Measurements from ENCODE around the gene TBC1D3B.
"Not testable (repeated sequence)": the region's sequence is repeated elsewhere in the genome, so short reads cannot be mapped to it uniquely, and the experiment has no call there.

TBC1D3B gene

DNA sequence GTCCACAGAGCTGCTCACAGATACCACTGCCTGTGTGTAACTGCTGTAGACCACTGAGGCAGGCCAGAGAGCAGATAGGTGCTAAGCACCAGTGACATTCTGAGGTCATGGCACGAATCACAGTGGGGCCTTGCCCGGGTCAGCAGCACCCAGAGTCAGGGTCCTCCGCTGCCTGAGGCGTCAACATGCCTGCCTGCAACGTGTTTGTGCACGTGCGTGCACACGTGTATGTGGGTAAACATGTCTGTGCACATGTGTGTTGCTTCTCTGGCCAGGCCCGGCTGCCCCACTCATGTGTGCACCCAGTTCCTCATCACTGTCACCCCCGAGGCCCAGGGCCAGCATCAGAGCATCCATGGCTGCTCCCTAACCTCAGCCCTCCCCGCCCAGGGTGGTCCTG lies at the start of gene TBC1D3B:
TBC1D3B (minus strand) TSS at position 101 of the 400 bp plus-strand sequence. CDS start 1,586 bp downstream, outside the sequence.
- in situ Hi-C loops (cut with MboI; ENCODE audit: low sequenced_read_pairs) = not testable (repeated sequence)

DNA sequence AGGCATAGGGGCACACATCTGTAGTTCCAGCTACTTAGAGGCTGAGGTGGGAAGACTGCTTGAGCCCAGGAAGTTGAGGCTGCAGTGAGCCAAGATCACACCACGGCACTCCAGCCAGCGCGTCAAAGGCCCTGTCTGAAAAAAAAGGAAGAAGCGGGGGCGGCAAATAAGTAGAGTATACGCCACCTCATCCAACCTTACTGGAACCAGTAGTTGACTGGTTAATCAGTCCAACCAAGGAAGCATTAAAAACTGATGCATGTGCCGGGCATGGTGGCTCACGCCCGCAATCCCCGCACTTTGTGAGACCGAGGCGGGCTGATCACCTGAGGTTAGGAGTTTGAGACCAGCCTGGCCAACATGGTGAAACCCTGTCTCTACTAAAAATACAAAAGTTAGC lies 46.5 kb upstream of the TBC1D3B start:
- in situ Hi-C loops (cut with MboI; ENCODE audit: low sequenced_read_pairs) = not testable (repeated sequence)

GRCh38 chr17:36221581-36222100 lies 45.2 kb upstream of the TBC1D3B start:
- in situ Hi-C loops (cut with MboI; ENCODE audit: low sequenced_read_pairs) = not testable (repeated sequence)

- in situ Hi-C loops (cut with MboI; ENCODE audit: low sequenced_read_pairs) = not testable (repeated sequence)
Observed at GRCh38 chr17:36220737-36221580, 44.5 kb upstream of the TBC1D3B start.

GRCh38 chr17:36219556-36219955 lies 43.1 kb upstream of the TBC1D3B start:
- in situ Hi-C loops (cut with MboI; ENCODE audit: low sequenced_read_pairs) = not testable (repeated sequence)

DNA sequence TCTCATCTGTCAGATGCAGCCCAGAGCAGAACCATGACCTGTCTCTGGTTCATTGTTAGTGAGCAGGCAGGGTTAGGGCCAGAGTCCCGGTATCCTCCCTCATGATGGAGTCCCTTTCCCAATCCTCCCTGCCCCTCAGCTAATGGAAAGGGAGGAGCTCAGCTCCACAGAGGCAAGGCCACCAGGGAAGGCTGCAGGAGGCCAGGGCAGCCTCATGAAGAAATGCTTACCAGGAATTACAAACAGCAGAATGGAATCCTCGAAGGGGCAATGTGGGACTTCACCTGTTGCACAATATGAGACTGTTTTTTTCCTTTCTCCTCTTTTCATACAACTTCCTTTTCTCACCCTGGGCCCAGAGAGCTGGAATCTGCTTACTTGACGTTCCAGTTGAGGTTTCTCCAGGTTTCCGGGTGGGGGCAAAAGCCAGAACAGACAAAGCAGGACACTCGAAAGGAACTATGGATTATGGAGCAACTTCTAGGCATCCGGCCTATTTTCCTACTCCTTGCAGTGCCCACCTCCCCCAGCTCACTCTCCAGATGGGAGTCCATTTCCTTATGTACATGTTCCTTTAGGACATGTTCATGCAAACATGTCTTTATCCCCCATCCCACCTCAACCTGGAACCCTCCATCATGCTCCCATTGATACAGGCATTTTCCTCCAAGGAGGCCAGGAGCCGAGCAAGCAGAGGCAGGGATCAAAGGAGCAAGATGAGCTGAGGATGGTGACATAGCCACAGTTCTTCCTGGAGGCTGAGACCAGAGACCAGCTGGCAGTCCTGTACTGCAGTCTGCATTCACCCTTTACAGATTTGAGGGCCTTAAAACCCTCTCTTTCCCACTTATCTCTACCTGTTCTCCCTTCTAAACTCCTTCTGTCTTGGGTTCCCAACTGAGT lies 39.2 kb upstream of the TBC1D3B start:
- in situ Hi-C loops (cut with MboI; ENCODE audit: low sequenced_read_pairs) = not testable (repeated sequence)

DNA sequence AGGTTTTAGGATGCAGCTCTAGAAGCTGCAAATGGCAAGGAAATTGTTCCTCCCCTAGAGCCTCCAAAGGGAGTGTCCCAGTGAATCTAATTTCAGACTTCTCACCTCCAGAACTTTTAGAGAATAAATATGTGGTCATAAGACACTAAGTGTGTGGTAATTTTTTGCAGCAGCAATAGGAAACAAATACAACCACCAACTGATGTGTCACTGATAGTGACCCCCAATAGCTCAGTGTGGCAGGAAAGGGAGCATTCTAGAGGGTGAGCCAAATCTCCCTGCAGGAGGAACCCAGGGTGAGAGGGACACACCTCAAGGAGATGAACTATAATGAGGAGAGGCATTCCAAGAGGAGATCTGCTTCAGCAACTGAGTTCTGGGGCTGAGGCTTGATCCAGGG lies 38.5 kb upstream of the TBC1D3B start:
- in situ Hi-C loops (cut with MboI; ENCODE audit: low sequenced_read_pairs) = no loop called here

GRCh38 chr17:36213695-36214094 lies 37.3 kb upstream of the TBC1D3B start:
- in situ Hi-C loops (cut with MboI; ENCODE audit: low sequenced_read_pairs) = no loop called here

DNA sequence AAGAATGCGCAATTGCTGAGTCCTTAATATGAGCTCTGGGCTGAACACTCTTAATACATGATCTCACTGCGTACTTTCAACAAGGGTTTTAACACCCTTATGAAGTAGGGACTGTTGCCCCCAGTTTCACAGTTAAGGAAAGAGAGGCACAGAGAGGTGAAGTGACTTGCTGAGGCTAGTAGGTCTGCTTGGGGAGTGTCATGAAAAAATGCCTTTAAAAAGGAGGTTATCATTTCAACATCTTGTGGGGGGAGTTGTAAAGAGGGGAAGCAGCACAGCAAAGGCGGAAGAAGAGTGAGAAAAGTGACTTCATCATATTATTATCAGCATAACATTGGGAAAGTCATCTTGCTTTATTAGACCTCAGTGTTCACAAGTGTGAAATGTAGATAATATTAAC lies 36.5 kb upstream of the TBC1D3B start:
- in situ Hi-C loops (cut with MboI; ENCODE audit: low sequenced_read_pairs) = no loop called here

GRCh38 chr17:36212272-36212605 lies 35.8 kb upstream of the TBC1D3B start:
- in situ Hi-C loops (cut with MboI; ENCODE audit: low sequenced_read_pairs) = no loop called here

DNA sequence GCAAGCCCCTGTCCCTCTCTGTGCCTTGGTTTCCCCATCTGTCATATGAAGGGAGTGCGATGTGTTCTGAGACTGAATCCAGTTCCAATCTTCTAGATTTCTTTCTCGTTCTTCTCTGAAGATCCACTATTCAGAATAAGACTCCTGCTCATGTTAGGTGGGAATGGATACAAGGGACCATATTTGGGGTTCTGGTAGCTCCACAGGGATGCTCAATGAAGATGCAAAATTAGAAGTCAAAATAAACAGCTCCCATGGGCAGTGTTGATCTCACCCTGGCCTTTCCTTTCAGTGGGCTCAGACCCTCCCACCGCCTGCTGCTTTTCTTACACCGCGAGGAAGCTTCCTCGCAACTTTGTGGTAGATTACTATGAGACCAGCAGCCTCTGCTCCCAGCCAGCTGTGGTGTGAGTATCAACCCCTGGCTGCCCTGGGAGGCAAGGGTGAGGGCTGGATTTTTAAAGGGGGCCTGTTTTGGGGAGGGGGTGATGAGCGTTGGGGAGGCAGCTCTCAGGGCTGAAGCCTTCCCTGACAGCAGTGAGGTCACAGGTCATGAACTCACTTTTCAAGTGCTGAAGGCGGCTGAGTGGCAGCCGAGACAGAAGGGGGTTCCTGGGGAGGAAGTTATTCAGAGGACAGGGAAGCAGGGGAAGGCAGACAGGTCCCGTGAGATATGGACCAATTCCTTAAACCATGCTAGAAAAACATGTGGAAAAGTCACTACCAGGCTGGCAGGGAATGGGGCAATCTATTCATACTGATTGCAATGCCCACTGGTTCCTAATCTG lies 35.2 kb upstream of the TBC1D3B start:
- in situ Hi-C loops (cut with MboI; ENCODE audit: low sequenced_read_pairs) = not testable (repeated sequence)

- in situ Hi-C loops (cut with MboI; ENCODE audit: low sequenced_read_pairs) = not testable (repeated sequence)
Observed at GRCh38 chr17:36210439-36211211, 34.2 kb upstream of the TBC1D3B start, which contains the start of gene CCL4L2. CCL4L2 (plus strand) TSS chr17:36211063.

DNA sequence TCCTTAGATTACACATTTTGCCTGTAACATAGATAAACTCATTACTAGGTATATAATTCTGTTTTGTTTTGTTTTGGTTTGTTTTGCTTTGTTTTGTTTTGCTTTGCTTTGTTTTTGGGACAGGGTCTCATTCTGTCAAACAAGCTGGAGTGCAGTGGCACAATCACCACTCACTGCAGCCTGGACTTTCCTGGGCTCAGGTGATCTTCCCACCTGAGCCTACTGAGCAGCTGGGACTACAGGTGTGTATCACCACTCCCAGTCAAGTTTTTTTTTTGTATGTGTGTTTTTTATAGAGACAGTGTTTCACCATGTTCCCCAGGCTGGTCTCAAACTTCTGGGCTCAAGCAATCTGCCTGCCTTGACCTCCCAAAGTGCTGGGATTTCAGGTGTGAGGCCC lies 33.1 kb upstream of the TBC1D3B start:
- in situ Hi-C loops (cut with MboI; ENCODE audit: low sequenced_read_pairs) = no loop called here

GRCh38 chr17:36207383-36207782 lies 30.9 kb upstream of the TBC1D3B start:
- in situ Hi-C loops (cut with MboI; ENCODE audit: low sequenced_read_pairs) = not testable (repeated sequence)

DNA sequence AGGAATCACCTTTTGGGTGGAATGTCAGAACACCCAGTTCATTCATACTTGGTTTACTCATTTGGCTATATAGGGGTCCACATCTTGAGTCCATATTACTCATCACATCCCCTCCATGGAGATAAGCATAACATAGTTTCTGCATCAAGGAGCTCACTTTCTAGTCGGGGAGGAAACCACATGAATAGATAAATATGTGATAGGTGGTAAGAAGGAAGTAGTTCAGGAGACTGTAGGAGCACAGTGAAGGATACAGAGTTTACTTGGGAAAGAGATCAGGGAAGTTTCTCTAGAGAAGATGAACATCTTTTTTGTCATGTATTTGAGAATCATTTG lies 30.0 kb upstream of the TBC1D3B start:
- in situ Hi-C loops (cut with MboI; ENCODE audit: low sequenced_read_pairs) = not testable (repeated sequence)

- in situ Hi-C loops (cut with MboI; ENCODE audit: low sequenced_read_pairs) = no loop called here
Observed at GRCh38 chr17:36205637-36206485, 29.4 kb upstream of the TBC1D3B start.

DNA sequence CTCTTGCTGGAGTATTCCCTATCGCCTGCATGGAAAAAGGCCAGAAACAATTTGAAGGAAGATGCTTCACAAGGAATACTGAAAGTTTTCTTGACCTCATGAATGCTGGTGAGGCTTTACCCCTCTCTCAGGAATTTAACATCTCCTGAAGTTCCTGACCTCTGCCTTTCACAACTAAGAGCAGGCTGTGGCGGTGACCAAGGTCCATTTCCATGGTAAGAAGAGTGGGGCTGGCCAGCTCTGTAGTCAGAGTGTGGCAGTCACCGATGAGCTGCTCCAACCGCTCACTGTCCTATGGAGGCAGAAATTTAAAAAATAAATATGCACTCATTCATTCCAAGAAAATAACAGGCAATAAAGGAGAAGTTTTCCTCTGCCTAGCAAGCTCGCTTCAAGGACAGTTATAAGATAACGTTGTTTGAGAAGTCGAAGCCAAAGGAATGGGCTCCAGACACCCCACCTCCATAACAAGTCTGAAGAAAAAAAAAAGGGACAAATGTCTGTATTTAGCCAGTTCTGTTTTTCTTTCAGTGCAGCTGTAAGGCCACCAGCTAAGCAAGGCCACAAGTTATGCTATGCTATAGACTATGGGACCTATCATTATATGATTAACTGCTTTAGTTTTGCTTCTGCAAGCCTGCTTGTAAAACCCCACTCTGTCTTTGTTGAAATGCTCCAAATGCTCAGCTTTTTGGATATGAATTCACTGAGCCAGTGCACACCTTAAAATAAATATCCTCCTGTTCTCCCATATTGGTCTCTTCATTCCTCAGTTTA lies 28.5 kb upstream of the TBC1D3B start:
- in situ Hi-C loops (cut with MboI; ENCODE audit: low sequenced_read_pairs) = no loop called here

GRCh38 chr17:36203335-36203734 lies 26.9 kb upstream of the TBC1D3B start:
- in situ Hi-C loops (cut with MboI; ENCODE audit: low sequenced_read_pairs) = no loop called here
